HTERT RPE-1 (cell line): Measurements from ENCODE around the gene MT1A.
"Not testable (repeated sequence)": the region's sequence is repeated elsewhere in the genome, so short reads cannot be mapped to it uniquely, and the experiment has no call there.

ENCODE experiments used
- in situ Hi-C: fragments of 300-500 bp; cut with MboI; formaldehyde crosslinking; loops from 4 replicates; pipeline ENCODE4 v1.14.3; 2020; ENCODE audit warnings: low sequenced_read_pairs

MT1A gene

DNA sequence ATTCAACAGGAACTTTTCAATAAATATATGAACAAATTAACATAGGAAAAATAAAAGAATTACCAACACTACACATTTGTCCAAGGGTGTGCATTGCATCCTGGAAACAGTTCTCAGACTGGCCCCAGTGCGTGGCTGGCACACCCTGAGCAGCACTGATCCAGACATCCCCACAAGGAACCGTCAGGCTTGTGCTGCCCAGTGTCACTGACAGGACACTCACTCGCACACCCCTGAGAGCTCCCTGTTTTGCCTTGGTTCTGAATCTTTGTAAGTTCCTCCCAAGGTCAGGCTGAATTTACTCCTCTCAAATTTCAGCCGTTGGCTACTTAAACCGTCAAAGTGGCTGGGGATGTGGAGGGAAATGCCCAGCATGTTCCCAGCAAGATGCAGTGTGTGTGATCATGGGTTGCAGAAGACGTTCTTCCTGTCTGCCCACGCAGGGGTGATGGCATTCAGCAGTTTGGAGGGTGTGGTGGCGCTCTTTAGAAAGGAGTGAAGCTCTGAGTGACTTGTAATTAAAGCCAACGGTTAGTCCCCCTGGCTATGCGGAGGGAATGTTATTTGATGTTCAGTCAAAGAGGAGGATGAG is 28.4 kb upstream of the MT1A start:
- in situ Hi-C loops, result no loop called here

DNA sequence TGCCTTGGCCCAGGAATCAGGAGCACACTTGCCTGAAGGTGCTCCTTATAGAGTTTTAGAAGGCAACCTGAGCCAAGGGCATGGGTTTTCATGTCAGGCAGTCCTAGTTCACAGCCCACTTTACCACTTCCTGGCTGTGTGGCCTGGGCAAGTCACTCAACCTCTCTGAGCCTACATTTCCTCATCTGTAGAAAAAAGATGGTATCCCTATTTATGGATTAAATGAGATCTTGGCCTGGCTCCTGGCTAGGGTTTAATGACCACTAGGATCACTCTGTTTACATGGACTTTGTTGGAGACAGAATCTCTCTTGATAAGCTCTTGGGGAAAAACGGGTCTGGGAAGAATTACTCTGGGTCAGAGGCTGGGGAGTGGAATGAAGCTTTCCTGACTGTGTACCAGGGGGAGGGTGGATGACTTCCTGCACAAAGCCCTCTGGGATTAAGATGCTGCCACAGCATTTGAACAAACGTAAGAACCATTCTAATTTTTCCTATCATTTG is 27.8 kb upstream of the MT1A start:
- in situ Hi-C loops, result no loop called here

DNA sequence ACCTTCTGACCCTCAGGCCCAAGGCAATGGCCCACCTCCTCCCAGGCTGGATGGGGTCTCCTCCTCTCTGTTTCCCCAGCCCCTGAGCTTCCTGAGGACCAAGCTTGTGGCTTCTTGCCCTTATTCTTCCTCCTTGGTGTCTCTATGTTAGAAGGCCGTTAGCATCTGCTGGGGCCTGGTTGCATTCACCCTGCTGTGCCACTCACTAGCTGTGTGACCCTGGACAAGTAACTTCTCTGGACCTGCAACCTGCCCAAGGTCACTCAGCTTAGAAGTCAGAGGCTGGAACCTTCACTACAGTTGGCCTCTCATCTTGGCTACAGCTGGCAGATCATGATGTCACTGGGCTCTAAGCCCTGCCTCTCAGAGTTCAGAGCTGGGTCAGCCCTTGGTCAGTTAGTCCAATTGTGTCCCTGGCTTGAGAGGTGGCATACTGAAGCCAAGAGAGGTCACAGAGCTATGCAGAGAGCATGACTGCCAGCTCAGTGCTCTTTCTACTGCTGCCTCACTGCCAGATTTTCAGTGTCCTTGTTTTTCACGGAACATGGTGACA is 27.1 kb upstream of the MT1A start:
- in situ Hi-C loops, result no loop called here

DNA sequence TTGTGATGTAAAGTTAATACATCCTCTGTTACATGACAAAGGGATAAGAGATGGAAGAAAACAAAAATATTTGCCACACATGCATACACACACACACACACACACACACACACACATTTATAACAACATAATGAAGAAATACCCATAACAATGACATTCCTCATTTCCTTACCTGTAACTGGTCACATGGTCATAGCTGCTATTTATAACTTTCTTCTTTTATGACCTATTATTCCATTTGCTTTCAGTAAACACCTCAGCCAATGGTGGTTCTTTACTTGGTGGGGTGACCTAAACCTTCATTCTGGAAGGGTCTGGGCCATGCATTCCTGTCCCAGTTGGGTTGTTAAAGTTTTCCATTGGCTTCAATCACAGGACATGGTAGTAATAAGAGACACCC is 24.8 kb upstream of the MT1A start:
- in situ Hi-C loops, result no loop called here

DNA sequence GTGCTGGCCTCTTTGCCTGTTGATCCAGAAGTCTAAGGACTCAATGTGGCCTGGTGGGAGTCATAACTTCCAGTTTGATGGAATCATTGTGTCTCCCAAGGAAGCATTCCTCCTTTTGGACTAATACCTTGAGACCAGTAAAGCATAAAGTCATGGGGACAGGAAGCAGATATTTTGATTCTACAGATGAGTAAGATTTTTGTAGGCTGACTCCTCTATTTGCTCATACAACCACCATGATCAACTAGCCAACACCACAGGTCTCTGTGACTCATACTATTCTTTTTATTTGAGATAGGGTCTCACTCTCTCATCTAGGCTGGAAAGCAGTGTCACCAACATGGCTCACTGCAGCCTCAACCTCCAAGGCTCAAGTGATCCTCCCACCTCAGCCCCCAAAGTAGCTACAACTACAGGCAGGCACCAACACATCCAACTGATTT is 23.9 kb upstream of the MT1A start:
- in situ Hi-C loops, result no loop called here

DNA sequence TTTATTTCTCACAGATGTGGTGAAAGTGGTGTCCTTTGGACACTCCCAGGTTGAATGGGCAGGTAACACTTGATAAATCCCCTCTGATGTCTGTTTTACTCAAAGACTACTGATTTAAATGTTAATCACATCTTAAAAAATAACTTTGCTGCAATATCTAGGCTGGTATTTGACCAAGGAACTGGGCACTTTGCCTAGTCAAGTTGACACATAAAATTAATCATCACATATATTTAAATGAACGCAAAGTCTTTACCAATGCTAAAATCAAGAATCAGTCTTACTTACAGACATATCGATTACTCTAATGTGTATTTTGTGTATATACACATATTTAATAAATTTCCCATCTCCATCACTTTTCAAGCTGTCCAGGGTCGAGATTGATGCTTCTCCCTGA is 23.1 kb upstream of the MT1A start:
- in situ Hi-C loops, result no loop called here

DNA sequence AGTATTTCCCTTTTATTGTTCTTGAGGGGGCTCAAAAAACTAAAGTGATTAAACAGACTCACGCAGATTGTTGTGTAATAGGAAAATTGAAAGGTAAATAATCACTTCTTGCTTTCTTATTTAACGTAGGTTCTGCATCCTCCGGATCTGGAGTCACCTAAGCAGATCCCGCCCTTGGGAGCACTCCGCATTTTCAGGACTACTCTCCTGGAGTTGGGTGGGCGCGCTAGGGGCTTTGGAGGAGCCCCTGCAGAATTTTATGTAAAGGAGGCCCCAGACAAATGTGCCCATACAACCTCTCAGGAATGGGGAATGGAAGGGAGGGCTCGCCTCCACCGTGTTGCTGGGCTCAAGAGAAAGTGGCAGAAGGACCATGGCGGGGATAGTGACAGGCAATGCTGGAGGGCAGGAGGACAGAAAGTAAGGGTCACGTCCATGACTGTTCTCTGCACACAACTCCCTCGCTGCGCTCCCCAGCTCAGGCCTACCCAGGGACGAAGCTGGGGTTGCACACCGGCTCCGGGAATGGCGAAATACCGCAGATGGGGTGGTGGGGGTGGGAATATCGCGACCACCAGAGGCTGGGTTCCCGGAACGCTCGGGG is 21.8 kb upstream of the MT1A start:
- in situ Hi-C loops, result no loop called here

DNA sequence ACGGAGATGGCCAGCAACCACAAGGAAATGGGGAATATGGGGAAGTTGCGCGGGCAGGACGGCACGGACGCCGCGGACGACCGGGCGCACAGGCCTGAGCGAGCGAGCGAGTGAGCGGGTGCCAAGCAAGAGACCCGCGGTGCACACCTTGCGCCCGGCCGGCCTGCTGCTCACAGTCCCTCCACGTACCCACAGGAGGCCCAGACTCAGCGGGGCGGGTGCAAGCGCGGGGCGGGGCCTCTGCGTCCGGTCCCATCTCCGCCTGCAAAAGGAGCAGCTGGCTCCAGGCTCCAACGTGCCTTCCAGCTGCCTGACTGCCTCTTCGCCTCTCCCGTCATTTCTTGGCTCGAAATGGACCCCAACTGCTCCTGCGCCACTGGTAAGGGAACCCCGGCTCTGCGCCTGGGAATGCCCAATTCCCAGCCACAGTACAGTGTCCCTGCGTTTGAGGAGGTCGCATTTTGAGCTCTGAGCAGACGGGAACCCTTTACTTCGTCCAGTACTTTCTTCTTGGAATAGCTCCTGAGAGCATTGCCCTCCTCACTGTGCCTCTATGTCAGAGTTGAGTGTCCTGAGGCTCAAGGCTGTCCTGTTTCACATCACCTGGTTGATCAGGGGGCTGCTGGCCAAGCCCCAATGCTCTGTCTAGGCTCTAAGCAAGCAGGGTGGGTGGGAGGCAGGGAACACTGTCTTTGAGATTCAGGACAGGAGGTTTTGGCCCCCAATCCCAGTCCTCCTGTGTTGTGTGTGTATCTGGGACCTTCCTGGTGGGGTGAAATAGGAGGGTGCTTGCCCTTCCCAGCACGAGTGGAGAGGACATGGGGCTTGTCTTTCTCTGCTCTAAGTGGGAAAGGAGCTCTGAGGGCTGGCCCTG is 21.0 kb upstream of the MT1A start:
- in situ Hi-C loops, result no loop called here

DNA sequence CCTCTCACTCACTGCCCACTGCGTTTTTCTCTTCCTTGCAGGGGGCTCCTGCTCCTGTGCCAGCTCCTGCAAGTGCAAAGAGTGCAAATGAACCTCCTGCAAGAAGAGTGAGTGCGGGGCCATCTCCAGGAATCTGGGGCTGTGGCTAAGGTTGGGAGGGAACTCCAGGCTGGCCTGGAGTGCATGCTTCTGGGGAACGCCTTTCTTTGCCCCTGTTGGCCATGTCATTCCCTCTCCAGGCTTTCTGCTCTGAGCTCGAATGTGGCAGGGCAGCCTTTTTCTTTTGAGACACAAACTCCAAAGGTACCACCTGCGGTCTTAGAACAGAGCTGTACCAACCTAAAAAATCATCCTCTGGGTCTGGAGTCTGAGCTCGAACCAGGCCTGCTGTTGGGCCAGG is 20.3 kb upstream of the MT1A start:
- in situ Hi-C loops, result no loop called here

DNA sequence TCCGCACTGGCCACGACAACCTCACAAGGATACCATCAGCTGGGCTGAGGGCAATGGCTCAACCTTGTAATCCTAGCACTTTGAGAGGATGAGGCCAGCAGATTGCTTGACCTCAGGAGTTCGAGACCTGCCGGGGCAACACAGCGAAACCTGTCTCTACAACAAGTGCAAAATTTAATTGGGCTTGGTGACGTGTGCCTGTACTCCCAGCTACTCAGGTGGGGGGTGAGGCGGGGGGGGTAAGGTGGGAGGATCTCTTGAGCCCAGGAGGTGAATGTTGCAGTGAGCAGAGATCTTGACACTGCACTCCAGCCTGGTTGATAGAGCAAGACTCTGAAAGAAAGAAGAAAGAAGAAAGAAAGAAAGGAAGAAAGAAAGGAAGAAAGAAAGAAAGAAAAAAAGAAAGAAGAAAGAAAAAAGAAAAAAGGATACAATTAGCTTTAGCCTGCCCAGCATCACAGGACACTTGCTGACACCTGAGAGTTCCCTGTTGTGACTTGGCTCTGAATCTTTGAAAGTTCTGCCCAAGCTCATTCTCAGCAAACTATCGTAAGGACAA is 18.0 kb upstream of the MT1A start:
- in situ Hi-C loops, result no loop called here

DNA sequence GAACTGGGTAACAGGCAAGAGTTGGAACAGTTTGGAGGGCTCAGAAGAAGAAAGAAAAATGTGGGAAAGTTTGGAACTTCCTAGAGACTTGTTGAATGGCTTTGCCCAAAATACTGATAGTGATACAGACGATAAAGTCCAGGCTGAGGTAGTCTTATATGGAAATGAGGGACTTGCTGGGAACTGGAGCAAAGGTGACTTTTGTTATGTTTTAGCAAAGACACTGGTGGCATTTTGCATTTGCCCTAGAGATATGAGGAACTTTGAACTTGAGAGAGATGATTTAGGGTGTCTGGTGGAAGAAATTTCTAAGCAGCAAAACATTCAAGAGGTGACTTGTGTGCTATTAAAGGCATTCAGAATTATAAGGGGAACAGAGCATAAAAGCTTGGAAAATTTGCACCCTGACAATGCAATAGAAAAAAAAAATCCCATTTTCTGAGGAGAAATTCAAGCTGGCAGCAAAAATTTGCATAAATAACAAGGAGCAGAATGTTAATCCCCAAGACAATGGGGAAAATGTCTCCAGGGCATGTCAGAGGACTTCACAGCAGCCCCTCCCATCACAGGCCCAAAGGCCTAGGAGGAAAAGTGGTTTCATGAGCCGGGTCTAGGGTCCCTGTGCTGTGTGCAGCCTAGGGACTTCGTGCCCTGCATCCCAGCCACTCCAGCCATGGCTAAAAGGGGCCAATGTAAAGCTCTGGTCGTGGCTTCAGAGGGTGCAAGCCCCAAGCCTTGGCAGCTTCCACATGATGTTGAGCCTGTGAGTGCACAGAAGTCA is 16.6 kb upstream of the MT1A start:
- in situ Hi-C loops, result not testable (repeated sequence)

DNA sequence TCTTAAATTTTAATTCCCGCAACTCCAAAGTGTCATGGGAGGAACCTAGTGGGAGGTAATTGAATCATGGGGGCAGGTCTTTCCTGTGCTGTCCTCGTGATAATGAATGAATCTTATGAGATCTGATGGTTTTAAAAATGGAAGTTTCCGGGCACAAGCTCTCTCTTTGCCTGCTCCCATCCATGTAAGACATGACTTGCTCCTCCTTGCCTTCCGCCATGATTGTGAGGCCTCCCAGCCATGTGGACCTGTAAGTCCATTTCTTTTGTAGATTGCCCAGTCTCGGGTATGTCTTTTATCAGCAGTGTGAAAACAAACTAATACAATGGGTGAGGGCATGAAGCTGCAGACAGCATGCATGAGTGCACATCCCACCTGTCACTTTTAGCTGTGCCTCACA is 15.3 kb upstream of the MT1A start:
- in situ Hi-C loops, result not testable (repeated sequence)

DNA sequence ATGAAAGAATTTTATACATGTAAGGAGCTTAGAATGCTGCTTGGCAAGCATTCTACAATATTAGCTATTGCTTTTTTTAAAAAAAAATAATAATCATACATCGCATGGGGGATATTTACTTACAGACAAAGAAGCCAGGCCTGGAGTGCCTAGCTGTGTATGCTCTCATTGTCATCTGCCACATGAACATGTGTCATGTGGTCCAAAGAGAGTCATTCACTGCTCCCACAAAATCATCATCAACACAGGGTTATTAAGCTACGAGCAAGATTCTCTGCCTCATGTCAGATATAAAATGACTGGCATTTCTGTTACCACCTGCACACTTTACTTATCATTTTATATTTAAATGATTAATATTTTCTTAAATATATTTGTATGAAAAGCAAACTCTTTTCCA is 14.8 kb upstream of the MT1A start:
- in situ Hi-C loops, result no loop called here

DNA sequence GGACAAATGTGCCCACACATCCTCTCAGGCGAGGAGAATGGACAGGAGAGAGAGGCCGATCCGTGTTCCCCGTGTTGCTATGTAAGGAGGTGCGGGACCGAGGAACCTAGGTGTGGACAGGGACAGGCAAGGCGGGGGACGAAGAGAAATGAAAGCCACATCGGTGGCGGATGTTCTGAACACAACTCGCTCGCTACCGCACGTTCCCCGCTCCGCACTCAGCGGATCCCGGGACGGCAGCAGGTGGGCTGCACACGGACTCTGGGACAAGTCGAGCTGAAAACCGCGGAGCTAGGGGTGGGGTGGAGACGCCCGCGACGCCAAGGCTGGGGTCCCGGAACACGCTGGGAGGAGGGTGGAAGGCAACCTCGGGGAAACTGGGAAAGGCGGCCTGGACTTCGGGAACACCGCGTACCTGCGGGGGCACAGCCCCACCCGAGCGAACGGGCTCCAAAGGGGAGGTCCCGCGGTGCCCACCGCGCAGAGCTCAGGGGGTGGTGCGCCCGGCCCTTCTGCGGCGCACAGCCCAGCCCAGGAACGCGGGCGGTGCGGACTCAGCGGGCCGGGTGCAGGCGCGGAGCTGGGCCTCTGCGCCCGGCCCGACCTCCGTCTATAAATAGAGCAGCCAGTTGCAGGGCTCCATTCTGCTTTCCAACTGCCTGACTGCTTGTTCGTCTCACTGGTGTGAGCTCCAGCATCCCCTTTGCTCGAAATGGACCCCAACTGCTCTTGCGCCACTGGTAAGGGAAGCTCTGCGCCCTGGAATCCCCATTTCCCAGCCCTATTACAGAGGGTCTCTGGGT is 13.1 kb upstream of the MT1A start, which contains the start of gene MT1E:
TSS of gene MT1E (plus strand) at position 642 of the 803 bp plus-strand sequence. CDS start at position 713, 71 bp downstream.
- in situ Hi-C loops, result no loop called here

DNA sequence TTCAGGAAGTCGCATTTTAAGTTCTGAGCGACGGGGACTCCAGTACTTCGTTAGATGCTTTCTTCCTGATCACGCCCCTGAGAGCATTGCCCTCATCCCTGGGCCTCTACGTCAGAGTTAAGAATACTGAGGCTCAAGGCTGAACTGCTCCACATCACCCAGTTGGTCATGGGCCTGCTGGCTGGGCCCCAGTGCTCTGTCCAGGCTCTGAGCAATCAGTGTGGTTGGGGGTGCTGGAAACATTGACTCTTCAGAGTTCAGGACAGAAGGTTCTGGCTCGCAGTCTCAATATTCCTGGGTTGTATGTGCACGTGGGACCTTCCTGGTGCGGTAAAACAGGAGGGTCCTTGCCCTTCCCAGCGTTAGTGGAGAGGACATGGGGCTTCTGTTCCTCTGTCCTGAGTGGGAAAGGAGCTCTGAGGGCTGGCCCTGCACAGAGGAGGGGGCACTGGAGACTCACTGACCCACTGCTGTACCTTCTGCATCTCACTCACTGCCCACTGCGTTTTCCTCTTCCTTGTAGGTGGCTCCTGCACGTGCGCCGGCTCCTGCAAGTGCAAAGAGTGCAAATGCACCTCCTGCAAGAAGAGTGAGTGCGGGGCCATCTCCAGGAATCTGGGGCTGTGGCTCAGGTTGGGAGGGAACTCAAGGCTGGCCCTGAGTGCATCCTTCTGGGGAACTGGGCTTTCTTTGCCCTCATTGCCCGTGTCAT is 12.4 kb upstream of the MT1A start:
- in situ Hi-C loops, result no loop called here

DNA sequence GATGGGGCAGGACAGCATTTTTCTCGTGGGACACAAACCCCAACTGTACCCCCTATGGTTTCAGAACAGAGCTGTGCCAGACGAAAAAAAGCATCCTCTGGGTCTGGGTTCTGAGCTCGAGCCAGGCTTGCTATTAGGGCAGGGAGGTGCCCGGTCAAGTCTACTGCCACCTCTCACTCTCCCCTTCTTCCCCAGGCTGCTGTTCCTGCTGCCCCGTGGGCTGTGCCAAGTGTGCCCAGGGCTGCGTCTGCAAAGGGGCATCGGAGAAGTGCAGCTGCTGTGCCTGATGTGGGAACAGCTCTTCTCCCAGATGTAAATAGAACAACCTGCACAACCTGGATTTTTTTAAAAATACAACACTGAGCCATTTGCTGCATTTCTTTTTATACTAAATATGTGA is 11.8 kb upstream of the MT1A start:
- in situ Hi-C loops, result no loop called here

DNA sequence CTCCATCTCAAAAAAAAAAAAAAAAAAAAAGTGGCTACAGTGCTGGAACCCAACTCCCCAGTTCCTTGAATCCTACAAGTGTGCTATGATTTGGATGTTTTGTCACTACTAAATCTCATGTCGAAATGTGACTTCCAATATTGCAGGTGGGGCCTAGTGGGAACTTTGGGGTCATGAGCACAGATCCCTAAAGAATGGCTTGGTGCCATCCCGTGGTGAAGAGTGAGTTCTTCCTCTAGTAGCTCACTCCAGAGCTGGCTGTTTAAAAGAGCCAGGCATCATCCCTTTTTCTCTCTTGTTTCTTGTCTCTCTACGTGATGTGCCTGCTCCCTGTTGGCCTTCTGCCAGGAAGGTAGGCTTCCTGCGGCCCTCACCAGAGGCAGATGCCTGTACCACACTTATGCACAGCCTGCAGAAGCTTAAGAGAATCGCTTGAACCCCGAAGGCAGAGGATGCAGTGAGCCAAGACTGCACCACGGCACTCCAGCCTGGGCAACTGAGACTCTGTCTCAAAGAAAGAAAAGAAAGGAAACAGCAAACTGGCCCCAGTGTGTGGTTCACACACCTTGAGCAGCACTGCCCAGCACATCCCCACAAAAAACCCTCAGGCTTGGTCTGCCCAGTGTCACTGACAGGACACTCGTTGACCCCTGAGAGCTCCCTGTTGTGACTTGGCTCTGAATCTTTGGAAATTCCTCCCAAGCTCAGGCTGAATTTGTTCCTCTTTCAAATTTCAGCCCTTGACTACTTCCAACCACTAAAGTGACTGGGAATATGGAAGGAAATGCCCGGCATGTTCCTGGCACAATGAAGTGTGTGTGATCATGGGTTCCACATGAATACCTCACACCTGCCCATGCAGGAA is 9.7 kb upstream of the MT1A start:
- in situ Hi-C loops, result no loop called here

DNA sequence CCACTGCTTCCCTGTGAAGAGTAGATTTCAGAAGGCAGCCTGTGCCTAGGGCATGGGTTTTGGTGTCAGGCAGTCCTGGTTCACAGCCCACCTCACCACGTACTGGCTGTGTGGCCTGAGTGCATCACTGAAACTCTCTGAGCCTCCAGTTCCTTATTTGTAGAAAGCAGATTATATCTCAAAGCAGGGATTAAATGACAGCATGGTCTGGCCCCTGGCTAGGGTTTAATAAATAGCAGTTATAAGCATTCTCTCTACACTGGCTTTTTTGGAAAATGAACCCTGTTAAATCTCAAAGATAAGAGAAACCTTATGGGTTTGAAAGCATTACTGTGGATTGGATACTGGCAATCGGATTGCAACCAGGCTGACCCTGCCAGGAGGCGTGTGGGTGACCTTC is 8.9 kb upstream of the MT1A start:
- in situ Hi-C loops, result no loop called here
